ENCODE results near the gene EPHA1. TPM values are rescaled to one million over a fixed set of nuclear protein-coding genes. Genes with fewer than 3 reads are reported as not detected.

Gene EPHA1
- total and polyA plus RNA-seq, 12 donors = 0.07 to 1.3 (median 0.46) TPM; not detected in 3

- 64 to 79% (median 72%) methylated on average over 4 of the region's 4 CpGs for WGBS, 4 donors
- H3K27me3 ChIP-seq = no peaks in the 10 kb centered on the region
- H3K36me3 ChIP-seq (replicated peaks in 1 of 2) = no peaks in the 10 kb centered on the region
- no peak overlapping the region for H3K27ac ChIP-seq
- H3K4me3 ChIP-seq = no peak overlapping the region
- no peaks in the 10 kb centered on the region for H3K9me3 ChIP-seq (replicated peaks in 1 of 3)
- intact Hi-C loops (cut with DNase I) = no loop called here
- no peak for DNase-seq
- TF ChIP-seq CTCF (IDR thresholded peaks at IDR 0.05) (no peak), POLR2A (IDR thresholded peaks at IDR 0.05) (no peak)
- peaks cover 0 to 5% of the 10 kb centered on the region in 2 donors for H3K4me1 ChIP-seq (replicated peaks in 1 of 2)
These were observed 62.6 kb downstream of the EPHA1 start for GRCh38 chr7:143346018-143346417.

- H3K36me3 ChIP-seq (replicated peaks in 1 of 2) = no peaks in the 10 kb centered on the region
- 4 to 10% (median 6%) methylated on average over 18 to 35 of the region's 35 CpGs for WGBS, 4 donors
- peak overlapping the region in 1 of 4 donors; percentile 27 for H3K4me3 ChIP-seq
- peaks cover 0 to 5% of the 10 kb centered on the region in 2 donors for H3K4me1 ChIP-seq (replicated peaks in 1 of 2)
- intact Hi-C loops (cut with DNase I) = no loop called here
- no peak overlapping the region for H3K27ac ChIP-seq
- DNase-seq = peak in 1 of 7 donors; percentile 24
- TF ChIP-seq POLR2A (IDR thresholded peaks at IDR 0.05) = no peak
- peak in 3 of 6 experiments; percentile 25 to 40 (median 39) for TF ChIP-seq CTCF (IDR thresholded peaks at IDR 0.05)
- no peaks in the 10 kb centered on the region for H3K9me3 ChIP-seq (replicated peaks in 1 of 3)
- no peaks in the 10 kb centered on the region for H3K27me3 ChIP-seq
These were observed 63.2 kb downstream of the EPHA1 start for GRCh38 chr7:143345428-143345900.

- H3K27ac ChIP-seq = no peak overlapping the region
- DNase-seq = no peak
- 87 to 88% (median 87%) methylated on average over 3 of the region's 3 CpGs for WGBS, 4 donors
- H3K4me1 ChIP-seq (replicated peaks in 1 of 2) = peaks cover 0 to 5% of the 10 kb centered on the region in 2 donors
- no peak overlapping the region for H3K4me3 ChIP-seq
- no peaks in the 10 kb centered on the region for H3K36me3 ChIP-seq (replicated peaks in 1 of 2)
- TF ChIP-seq CTCF (IDR thresholded peaks at IDR 0.05) (no peak), POLR2A (IDR thresholded peaks at IDR 0.05) (no peak)
- no peaks in the 10 kb centered on the region for H3K9me3 ChIP-seq (replicated peaks in 1 of 3)
- no peaks in the 10 kb centered on the region for H3K27me3 ChIP-seq
- intact Hi-C loops (cut with DNase I) = no loop called here
These were observed 65.1 kb downstream of the EPHA1 start for GRCh38 chr7:143343596-143343995.

GRCh38 chr7:143341842-143342241, 66.8 kb downstream of the EPHA1 start:
- no peaks in the 10 kb centered on the region for H3K9me3 ChIP-seq (replicated peaks in 1 of 3)
- intact Hi-C loops (cut with DNase I) = no loop called here
- no peak overlapping the region for H3K4me3 ChIP-seq
- H3K36me3 ChIP-seq (replicated peaks in 1 of 2) = no peaks in the 10 kb centered on the region
- no peak for TF ChIP-seq CTCF (IDR thresholded peaks at IDR 0.05)
- no peak for TF ChIP-seq POLR2A (IDR thresholded peaks at IDR 0.05)
- no peak overlapping the region for H3K27ac ChIP-seq
- H3K4me1 ChIP-seq (replicated peaks in 1 of 2) = peaks cover 0 to 5% of the 10 kb centered on the region in 2 donors
- no peak for DNase-seq
- WGBS, 4 donors = 85 to 87% (median 85%) methylated on average over 8 of the region's 8 CpGs
- peaks cover under 1% of the 10 kb centered on the region for H3K27me3 ChIP-seq

Small RNA genes lying within 50 kb of the gene (microRNA-seq; reads per million reads assigned to microRNA genes)
- gene MIR6892 = 0.38 to 2.0 (median 0.45) reads per million in 3 donors

Small RNA genes lying within 50 kb of the gene (small RNA-seq; reads per million reads assigned to genes)
- gene MIR6892 = 0.17 to 0.24 reads per million in 2 donors

Other genes with a start within 250 kb of the EPHA1 start
- gene TAS2R39, start 225.4 kb downstream of the EPHA1 start, total RNA-seq = not detected
- not detected for gene TAS2R39, start 225.4 kb downstream of the EPHA1 start, polyA plus RNA-seq
- not detected for gene TAS2R40, start 186.8 kb downstream of the EPHA1 start, total RNA-seq
- gene TAS2R40, start 186.8 kb downstream of the EPHA1 start, polyA plus RNA-seq = not detected
- 100 to 1,000 TPM; 155 to 333 (median 210) TPM for gene GSTK1, start 145.4 kb downstream of the EPHA1 start, total RNA-seq
- gene GSTK1, start 145.4 kb downstream of the EPHA1 start, polyA plus RNA-seq = 100 to 1,000 TPM; 173 to 240 (median 229) TPM
- gene TMEM139, start 123.9 kb downstream of the EPHA1 start, total RNA-seq = 1 to 10 TPM in 7 of 9 donors, under 1 TPM in 2; 0.54 to 4.8 (median 2.4) TPM
- 1 to 10 TPM; 1.9 to 7.5 (median 3.9) TPM for gene TMEM139, start 123.9 kb downstream of the EPHA1 start, polyA plus RNA-seq
- gene CASP2, start 120.5 kb downstream of the EPHA1 start, total RNA-seq = 10 to 100 TPM in 7 of 9 donors, 1 to 10 TPM in 2; 8.9 to 25.4 (median 13.4) TPM
- 10 to 100 TPM in 1 of 3 donors, 1 to 10 TPM in 2; 4.6 to 16.1 (median 5.3) TPM for gene CASP2, start 120.5 kb downstream of the EPHA1 start, polyA plus RNA-seq
- under 1 TPM in 2 of 9 donors, not detected in 7; under 0.01 to 0.18 TPM for gene CLCN1, start 92.7 kb downstream of the EPHA1 start, total RNA-seq
- under 1 TPM in 2 of 3 donors, not detected in 1; 0.07 to 0.32 TPM for gene CLCN1, start 92.7 kb downstream of the EPHA1 start, polyA plus RNA-seq
- 1 to 10 TPM in 2 of 9 donors, under 1 TPM in 7; 0.10 to 1.7 (median 0.57) TPM for gene FAM131B, start 46.1 kb downstream of the EPHA1 start, total RNA-seq
- gene FAM131B, start 46.1 kb downstream of the EPHA1 start, polyA plus RNA-seq = under 1 TPM; 0.20 to 0.40 (median 0.29) TPM
- gene ZYX, start 27.5 kb downstream of the EPHA1 start, total RNA-seq = 100 to 1,000 TPM in 2 of 9 donors, 10 to 100 TPM in 6, 1 to 10 TPM in 1; 5.0 to 112 (median 76.9) TPM
- gene ZYX, start 27.5 kb downstream of the EPHA1 start, polyA plus RNA-seq = 100 to 1,000 TPM in 2 of 3 donors, 10 to 100 TPM in 1; 34.8 to 152 (median 117) TPM
- gene TAS2R60, start 34.6 kb upstream of the EPHA1 start, total RNA-seq = under 1 TPM in 1 of 9 donors, not detected in 8; 0.42 TPM
- gene TAS2R60, start 34.6 kb upstream of the EPHA1 start, polyA plus RNA-seq = not detected
- gene TAS2R41, start 69.0 kb upstream of the EPHA1 start, total RNA-seq = under 1 TPM in 1 of 9 donors, not detected in 8; 0.28 TPM
- gene TAS2R41, start 69.0 kb upstream of the EPHA1 start, polyA plus RNA-seq = not detected
- under 1 TPM in 1 of 9 donors, not detected in 8; 0.22 TPM for gene CTAGE15, start 162.9 kb upstream of the EPHA1 start, total RNA-seq
- gene CTAGE15, start 162.9 kb upstream of the EPHA1 start, polyA plus RNA-seq = under 1 TPM in 1 of 3 donors, not detected in 2; 0.09 TPM
- gene TCAF2, start 212.1 kb upstream of the EPHA1 start, total RNA-seq = 1 to 10 TPM; 1.2 to 8.9 (median 2.7) TPM
- 1 to 10 TPM; 1.1 to 2.3 (median 1.8) TPM for gene TCAF2, start 212.1 kb upstream of the EPHA1 start, polyA plus RNA-seq

Measured in adrenal gland (tissue), 12 donors.